Trophoblast cell (in vitro differentiated cells and primary cell): ENCODE measurements around the gene LEMD3.

Experiments used
- DNase-seq, 2 donors: peaks; one replicate each; pipeline ENCODE4 v3.0.0-alpha.2; 2016
- H2AFZ ChIP-seq: 2 replicates; pipeline ENCODE4 v1.6.1; 2013; ENCODE audit warnings: low read length, moderate library complexity, mild to moderate bottlenecking; ENCODE audit not compliant: insufficient read depth, poor library complexity
- H2AK5ac ChIP-seq: 2 replicates; pipeline ENCODE4 v1.6.1; 2013; ENCODE audit warnings: mild to moderate bottlenecking, low read length
- H2BK120ac ChIP-seq: 2 replicates; pipeline ENCODE4 v1.6.1; 2013; ENCODE audit warnings: low read length, mild to moderate bottlenecking, moderate library complexity; ENCODE audit not compliant: insufficient read depth, poor library complexity
- H2BK12ac ChIP-seq: 2 replicates; pipeline ENCODE4 v1.6.1; 2013; ENCODE audit warnings: mild to moderate bottlenecking, low read length, moderate library complexity
- H2BK5ac ChIP-seq: 2 replicates; pipeline ENCODE4 v1.6.1; 2013; ENCODE audit warnings: low read length, low read depth, moderate library complexity, mild to moderate bottlenecking; ENCODE audit not compliant: poor library complexity
- H3K14ac ChIP-seq: 2 replicates; pipeline ENCODE4 v1.6.1; 2013; ENCODE audit warnings: mild to moderate bottlenecking, low read length
- H3K18ac ChIP-seq: 2 replicates; pipeline ENCODE4 v1.6.1; 2013; ENCODE audit warnings: mild to moderate bottlenecking, low read length
- H3K23ac ChIP-seq: 2 replicates; pipeline ENCODE4 v1.6.1; 2013; ENCODE audit warnings: low read length
- H3K27ac ChIP-seq: 2 replicates; pipeline ENCODE4 v1.5.1; 2013; ENCODE audit warnings: low read depth, mild to moderate bottlenecking, inconsistent platforms, low read length, moderate library complexity
- H3K27me3 ChIP-seq: 2 replicates; pipeline ENCODE4 v1.6.1; 2013; ENCODE audit warnings: inconsistent platforms, mild to moderate bottlenecking, low read length, moderate library complexity; ENCODE audit not compliant: insufficient read depth
- H3K36me3 ChIP-seq, 2 experiments: 1 replicate in 1 of 2; 2 replicates in 1 of 2; pipeline ENCODE4 v1.6.1; 2013; ENCODE audit warnings: low read length in 2 of 2, mild to moderate bottlenecking in 2 of 2, moderate library complexity in 1 of 2; ENCODE audit not compliant: insufficient read depth in 2 of 2, control insufficient read depth in 1 of 2
- H3K4ac ChIP-seq: 2 replicates; pipeline ENCODE4 v1.6.1; 2013; ENCODE audit warnings: low read depth, mild to moderate bottlenecking, low read length, moderate library complexity
- H3K4me1 ChIP-seq, 2 experiments: 1 replicate in 1 of 2; 2 replicates in 1 of 2; pipeline ENCODE4 v1.6.1; 2013; ENCODE audit warnings: low read length in 2 of 2, mild to moderate bottlenecking in 2 of 2, moderate library complexity in 1 of 2; ENCODE audit not compliant: insufficient read depth in 2 of 2, control insufficient read depth in 1 of 2
- H3K4me2 ChIP-seq: 2 replicates; pipeline ENCODE4 v1.6.1; 2013; ENCODE audit warnings: inconsistent platforms, mild to moderate bottlenecking, low read length, moderate library complexity
- H3K4me3 ChIP-seq: 2 replicates; pipeline ENCODE4 v1.5.1; 2013; ENCODE audit warnings: mild to moderate bottlenecking, low read depth, low read length, inconsistent platforms
- H3K79me1 ChIP-seq: one replicate; pipeline ENCODE4 v1.6.1; 2013; ENCODE audit warnings: low read length
- H3K79me2 ChIP-seq: 2 replicates; pipeline ENCODE4 v1.6.1; 2013; ENCODE audit warnings: low read length, mild to moderate bottlenecking; ENCODE audit not compliant: control insufficient read depth, insufficient read depth, poor library complexity
- H3K9ac ChIP-seq: 2 replicates; pipeline ENCODE4 v1.6.1; 2013; ENCODE audit warnings: mild to moderate bottlenecking, low read length
- H3K9me3 ChIP-seq: 2 replicates; pipeline ENCODE4 v1.6.1; 2013; ENCODE audit warnings: low read depth, mild to moderate bottlenecking, control low read depth, inconsistent platforms, low read length; ENCODE audit not compliant: insufficient read depth
- H4K12ac ChIP-seq: 2 replicates; pipeline ENCODE4 v1.6.1; 2013; ENCODE audit warnings: low read depth, mild to moderate bottlenecking, low read length, moderate library complexity
- H4K8ac ChIP-seq: 2 replicates; pipeline ENCODE4 v1.6.1; 2013; ENCODE audit warnings: low read depth, mild to moderate bottlenecking, low read length, moderate library complexity
- H4K91ac ChIP-seq: one replicate; pipeline ENCODE4 v1.6.1; 2013; ENCODE audit warnings: low read depth, mild to moderate bottlenecking, low read length, moderate library complexity
- WGBS: extraction: QIAGEN DNeasy Blood & Tissue Kit; methylation state at CpG from one replicate; pipeline ENCODE4 v1.1.7; 2013; ENCODE audit warnings: missing lambda C conversion rate; ENCODE audit not compliant: insufficient read length, insufficient coverage; ENCODE audit errors: extremely low coverage; 5-methylcytosine and 5-hydroxymethylcytosine counted together

LEMD3 gene

GRCh38 chr12:65123435-65124063 is 45.8 kb upstream of the LEMD3 start:
- H2BK5ac ChIP-seq: no peak overlapping the region
- H3K14ac ChIP-seq: no peak overlapping the region
- H3K36me3 ChIP-seq: no peaks in the 10 kb centered on the region
- H3K4me2 ChIP-seq: no peak overlapping the region
- H3K79me1 ChIP-seq: no peaks in the 10 kb centered on the region
- H3K4me3 ChIP-seq: no peak overlapping the region
- no peak overlapping the region for H4K91ac ChIP-seq
- peak; percentile 1 to 66 for DNase-seq
- H3K9me3 ChIP-seq: peaks cover 3% of the 10 kb centered on the region
- H2AFZ ChIP-seq: no peak overlapping the region
- H3K23ac ChIP-seq: no peak overlapping the region
- H4K12ac ChIP-seq: no peak overlapping the region
- H3K9ac ChIP-seq: no peak overlapping the region
- no peak overlapping the region for H2BK120ac ChIP-seq
- H3K4me1 ChIP-seq: peaks cover 0 to 6% of the 10 kb centered on the region in 2 experiments
- WGBS: no CpG with 5 or more reads among the region's 8 CpGs
- H2BK12ac ChIP-seq: no peak overlapping the region
- peaks cover 15% of the 10 kb centered on the region for H3K27me3 ChIP-seq
- H4K8ac ChIP-seq: no peak overlapping the region
- H3K79me2 ChIP-seq: no peaks in the 10 kb centered on the region
- H3K4ac ChIP-seq: no peak overlapping the region
- H3K18ac ChIP-seq: no peak overlapping the region
- no peak overlapping the region for H2AK5ac ChIP-seq
- H3K27ac ChIP-seq: no peak overlapping the region

GRCh38 chr12:65125247-65125646 is 44.1 kb upstream of the LEMD3 start:
- no peak overlapping the region for H4K8ac ChIP-seq
- no peak overlapping the region for H3K14ac ChIP-seq
- no CpG with 5 or more reads among the region's 1 CpG for WGBS
- H4K91ac ChIP-seq: no peak overlapping the region
- H3K27ac ChIP-seq: no peak overlapping the region
- H3K4me1 ChIP-seq: peaks cover 0 to 6% of the 10 kb centered on the region in 2 experiments
- no peak overlapping the region for H2AFZ ChIP-seq
- no peak overlapping the region for H3K4ac ChIP-seq
- peaks cover 15% of the 10 kb centered on the region for H3K27me3 ChIP-seq
- H3K23ac ChIP-seq: no peak overlapping the region
- H4K12ac ChIP-seq: no peak overlapping the region
- no peaks in the 10 kb centered on the region for H3K79me2 ChIP-seq
- H3K4me3 ChIP-seq: no peak overlapping the region
- H3K79me1 ChIP-seq: no peaks in the 10 kb centered on the region
- no peak for DNase-seq
- no peak overlapping the region for H3K18ac ChIP-seq
- no peak overlapping the region for H3K9ac ChIP-seq
- no peak overlapping the region for H2AK5ac ChIP-seq
- H3K4me2 ChIP-seq: no peak overlapping the region
- no peak overlapping the region for H2BK120ac ChIP-seq
- H2BK5ac ChIP-seq: no peak overlapping the region
- H3K9me3 ChIP-seq: peaks cover 3% of the 10 kb centered on the region
- H2BK12ac ChIP-seq: no peak overlapping the region
- H3K36me3 ChIP-seq: no peaks in the 10 kb centered on the region

GRCh38 chr12:65125975-65126374 is 43.4 kb upstream of the LEMD3 start:
- no peak overlapping the region for H4K12ac ChIP-seq
- H3K27me3 ChIP-seq: peaks cover 10% of the 10 kb centered on the region
- no peaks in the 10 kb centered on the region for H3K79me1 ChIP-seq
- no peak overlapping the region for H3K4me2 ChIP-seq
- no peak overlapping the region for H3K9ac ChIP-seq
- H2AFZ ChIP-seq: no peak overlapping the region
- no peak overlapping the region for H4K8ac ChIP-seq
- H2BK5ac ChIP-seq: no peak overlapping the region
- no peak overlapping the region for H3K23ac ChIP-seq
- H2BK120ac ChIP-seq: no peak overlapping the region
- no CpG with 5 or more reads among the region's 2 CpGs for WGBS
- no peak overlapping the region for H3K18ac ChIP-seq
- H3K79me2 ChIP-seq: no peaks in the 10 kb centered on the region
- no peak overlapping the region for H3K4me3 ChIP-seq
- no peak for DNase-seq
- H2BK12ac ChIP-seq: no peak overlapping the region
- peaks cover 3% of the 10 kb centered on the region for H3K9me3 ChIP-seq
- H2AK5ac ChIP-seq: no peak overlapping the region
- H3K4me1 ChIP-seq: peaks cover 0 to 4% of the 10 kb centered on the region in 2 experiments
- no peak overlapping the region for H4K91ac ChIP-seq
- no peak overlapping the region for H3K4ac ChIP-seq
- H3K27ac ChIP-seq: no peak overlapping the region
- no peak overlapping the region for H3K14ac ChIP-seq
- H3K36me3 ChIP-seq: no peaks in the 10 kb centered on the region

GRCh38 chr12:65126482-65126881 is 42.9 kb upstream of the LEMD3 start:
- Histone ChIP-seq H3K9ac (no peak overlapping the region), H2AFZ (no peak overlapping the region), H3K79me1 (no peaks in the 10 kb centered on the region), H3K36me3 (no peaks in the 10 kb centered on the region), H3K14ac (no peak overlapping the region), H3K79me2 (no peaks in the 10 kb centered on the region), H3K4me2 (no peak overlapping the region), H3K4me1 (no peaks in the 10 kb centered on the region), H3K27ac (no peak overlapping the region), H2AK5ac (no peak overlapping the region), H3K27me3 (peaks cover 5% of the 10 kb centered on the region), H3K18ac (no peak overlapping the region), H4K91ac (no peak overlapping the region), H4K8ac (no peak overlapping the region), H3K4me3 (no peak overlapping the region), H3K9me3 (no peaks in the 10 kb centered on the region), H2BK5ac (no peak overlapping the region), H3K23ac (no peak overlapping the region), H3K4ac (no peak overlapping the region), H4K12ac (no peak overlapping the region), H2BK12ac (no peak overlapping the region), H2BK120ac (no peak overlapping the region)
- no peak for DNase-seq
- no CpG with 5 or more reads among the region's 5 CpGs for WGBS
